ENCODE data around the gene RERE.

DNA sequence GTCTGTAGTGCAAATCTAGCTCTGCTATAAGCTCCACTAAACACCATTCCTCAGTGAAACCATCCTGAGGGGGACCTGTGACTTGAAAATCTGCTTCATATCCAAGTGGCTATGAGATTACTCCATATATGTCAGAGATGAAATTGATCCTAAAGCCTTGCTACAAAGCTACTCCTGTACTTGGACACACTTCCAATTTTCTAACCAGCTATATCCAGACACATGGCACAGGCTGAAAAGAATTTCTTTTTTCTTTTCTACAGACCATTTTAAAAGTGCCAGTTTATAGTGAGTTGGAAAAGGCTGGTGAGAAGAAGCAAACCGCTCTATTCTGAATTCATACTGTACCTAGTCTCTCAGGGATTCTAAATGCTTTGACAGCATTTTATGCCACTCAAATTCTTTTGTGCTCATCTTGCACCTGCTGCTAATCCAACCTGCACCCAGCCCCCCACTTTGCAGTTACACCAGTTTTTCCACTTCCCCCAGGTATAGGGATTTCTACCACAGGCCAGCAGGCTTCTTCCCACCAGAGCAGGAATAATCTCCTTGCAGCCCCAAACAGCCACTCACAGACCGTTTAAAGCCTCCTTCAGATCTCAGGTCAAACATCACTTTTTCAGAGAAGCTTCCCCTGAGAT is 112.5 kb downstream of the RERE start:
- TF ChIP-seq, protein P1, sequence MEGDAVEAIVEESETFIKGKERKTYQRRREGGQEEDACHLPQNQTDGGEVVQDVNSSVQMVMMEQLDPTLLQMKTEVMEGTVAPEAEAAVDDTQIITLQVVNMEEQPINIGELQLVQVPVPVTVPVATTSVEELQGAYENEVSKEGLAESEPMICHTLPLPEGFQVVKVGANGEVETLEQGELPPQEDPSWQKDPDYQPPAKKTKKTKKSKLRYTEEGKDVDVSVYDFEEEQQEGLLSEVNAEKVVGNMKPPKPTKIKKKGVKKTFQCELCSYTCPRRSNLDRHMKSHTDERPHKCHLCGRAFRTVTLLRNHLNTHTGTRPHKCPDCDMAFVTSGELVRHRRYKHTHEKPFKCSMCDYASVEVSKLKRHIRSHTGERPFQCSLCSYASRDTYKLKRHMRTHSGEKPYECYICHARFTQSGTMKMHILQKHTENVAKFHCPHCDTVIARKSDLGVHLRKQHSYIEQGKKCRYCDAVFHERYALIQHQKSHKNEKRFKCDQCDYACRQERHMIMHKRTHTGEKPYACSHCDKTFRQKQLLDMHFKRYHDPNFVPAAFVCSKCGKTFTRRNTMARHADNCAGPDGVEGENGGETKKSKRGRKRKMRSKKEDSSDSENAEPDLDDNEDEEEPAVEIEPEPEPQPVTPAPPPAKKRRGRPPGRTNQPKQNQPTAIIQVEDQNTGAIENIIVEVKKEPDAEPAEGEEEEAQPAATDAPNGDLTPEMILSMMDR (IDR thresholded peaks at IDR 0.05; ENCODE audit: low read depth, low read length, poor library complexity, severe bottlenecking): no peak
- TF ChIP-seq EZH2phosphoT487 (IDR thresholded peaks at IDR 0.05; ENCODE audit: borderline replicate concordance, low read length): no peak
